NB4 (cell line): Measurements from ENCODE around the gene FAM153A.
"Not testable (repeated sequence)": the region's sequence is repeated elsewhere in the genome, so short reads cannot be mapped to it uniquely, and the experiment has no call there.

Experiments
- DNase-seq: peaks from one replicate; pipeline ENCODE4 v3.0.0; 2010; ENCODE audit warnings: low read depth
- H3K4me3 ChIP-seq: one replicate; pipeline ENCODE4 v1.5.1; 2011; ENCODE audit warnings: mild to moderate bottlenecking, low read depth, low read length, moderate library complexity

FAM153A gene

GRCh38 chr5:177782792-177783633 is at the start of gene FAM153A:
TSS of gene FAM153A (minus strand) at chr5:177782899.
- not testable (repeated sequence) for DNase-seq, H3K4me3 ChIP-seq

GRCh38 chr5:177832287-177832686 is 49.6 kb upstream of the FAM153A start:
- not testable (repeated sequence) for DNase-seq, H3K4me3 ChIP-seq

- not testable (repeated sequence) for DNase-seq, H3K4me3 ChIP-seq
These were observed 43.4 kb upstream of the FAM153A start for GRCh38 chr5:177826073-177826472.

- not testable (repeated sequence) for DNase-seq
These were observed 42.1 kb upstream of the FAM153A start for GRCh38 chr5:177824776-177825175.

GRCh38 chr5:177822489-177822888 is 39.8 kb upstream of the FAM153A start:
- DNase-seq, H3K4me3 ChIP-seq: not testable (repeated sequence)

More at GRCh38 chr5:177824776-177825175, 42.1 kb upstream of the FAM153A start:
- H3K4me3 ChIP-seq = not testable (repeated sequence)

GRCh38 chr5:177819664-177820063 is 37.0 kb upstream of the FAM153A start:
- DNase-seq, H3K4me3 ChIP-seq: not testable (repeated sequence)

GRCh38 chr5:177812814-177813425 is 30.2 kb upstream of the FAM153A start:
- H3K4me3 ChIP-seq = not testable (repeated sequence)

GRCh38 chr5:177812160-177812743 is 29.6 kb upstream of the FAM153A start:
- not testable (repeated sequence) for H3K4me3 ChIP-seq, DNase-seq

More at GRCh38 chr5:177812814-177813425, 30.2 kb upstream of the FAM153A start:
- not testable (repeated sequence) for DNase-seq

GRCh38 chr5:177809209-177809913 is 26.7 kb upstream of the FAM153A start:
- not testable (repeated sequence) for DNase-seq, H3K4me3 ChIP-seq

- H3K4me3 ChIP-seq, DNase-seq: not testable (repeated sequence)
These were observed 25.7 kb upstream of the FAM153A start for GRCh38 chr5:177808420-177808819.

- not testable (repeated sequence) for DNase-seq, H3K4me3 ChIP-seq
These were observed 24.6 kb upstream of the FAM153A start for GRCh38 chr5:177807265-177807664.

GRCh38 chr5:177801427-177801826 is 18.7 kb upstream of the FAM153A start:
- not testable (repeated sequence) for DNase-seq, H3K4me3 ChIP-seq

- not testable (repeated sequence) for H3K4me3 ChIP-seq, DNase-seq
These were observed 15.6 kb upstream of the FAM153A start for GRCh38 chr5:177798237-177798840.

- not testable (repeated sequence) for DNase-seq, H3K4me3 ChIP-seq
These were observed 10.6 kb upstream of the FAM153A start for GRCh38 chr5:177793272-177793671.

GRCh38 chr5:177791649-177792048 is 8.9 kb upstream of the FAM153A start:
- DNase-seq, H3K4me3 ChIP-seq: not testable (repeated sequence)

- DNase-seq, H3K4me3 ChIP-seq: not testable (repeated sequence)
These were observed 530 bp downstream of the FAM153A start for GRCh38 chr5:177782169-177782568.

- not testable (repeated sequence) for H3K4me3 ChIP-seq
- peak; percentile 13 for DNase-seq
These were observed 11.5 kb downstream of the FAM153A start for GRCh38 chr5:177771206-177771605.

- not testable (repeated sequence) for H3K4me3 ChIP-seq, DNase-seq
These were observed 12.1 kb downstream of the FAM153A start for GRCh38 chr5:177770646-177771045.
